GM12878 (cell line): ENCODE measurements around the gene PRR18. TPM values are rescaled to one million over a fixed set of nuclear protein-coding genes. Genes with fewer than 3 reads are reported as not detected.

Experiments
- ATAC-seq: fragments of 200-7000 bp; cut with Tn5 transposase; 3 replicates; pipeline ENCODE4 v1.9.1; 2020; ENCODE audit warnings: mild to moderate bottlenecking, moderate library complexity
- BruUV-seq: library from RNA; stranded (reverse); fragments of 400-500 nt; replicated peaks from 2 replicates; lab custom pipeline; 2021; lab: Mats Ljungman, UMichigan
- CTCF ChIA-PET: fragments of 300-600 bp; sonication (Branson Sonifier 250); formaldehyde crosslinking; extraction: SDS; loops from one replicate; lab custom pipeline; 2021; ENCODE audit warnings: inconsistent platforms; lab: Yijun Ruan, JAX
- POLR2A ChIA-PET: fragments of 350-600 bp; formaldehyde crosslinking; extraction: SDS; loops from one replicate; lab custom pipeline; 2021; ENCODE audit warnings: inconsistent platforms; lab: Charles Lee
- RAD21 ChIA-PET: fragments of 300-600 bp; sonication (Branson Sonifier 250); formaldehyde crosslinking; loops from one replicate; lab custom pipeline; 2023; ENCODE audit warnings: antibody characterized with exemption; ENCODE audit not compliant: unreplicated experiment; lab: Charles Lee
- SMC1A ChIA-PET: fragments of 300-600 bp; sonication (Branson Sonifier 250); formaldehyde crosslinking; loops from one replicate; lab custom pipeline; 2023; ENCODE audit not compliant: unreplicated experiment, uncharacterized antibody; lab: Charles Lee
- DNase-seq: peaks from one replicate; pipeline ENCODE4 v3.0.0-alpha.2; 2011; ENCODE audit warnings: low read depth, low spot score
- FAIRE-seq: peaks from 3 replicates; lab custom pipeline; 2011; peaks lifted over from hg19 to GRCh38; lab: Jason Lieb, UNC
- H2AFZ ChIP-seq: 2 replicates; pipeline ENCODE4 v1.6.0; 2011; ENCODE audit warnings: low read depth, low read length, control low read depth; ENCODE audit not compliant: control insufficient read depth
- H3K27ac ChIP-seq: 2 replicates; pipeline ENCODE4 v1.5.1; 2011; ENCODE audit warnings: control low read depth; ENCODE audit not compliant: control insufficient read depth, insufficient read depth
- H3K27me3 ChIP-seq, 2 experiments: replicated peaks in 1 of 2; 2 replicates each; pipeline versions ENCODE4 v1.6.0 to v1.6.1; 2011; ENCODE audit warnings: low read length in 1 of 2; ENCODE audit not compliant: control insufficient read depth in 2 of 2, insufficient read depth in 2 of 2
- H3K36me3 ChIP-seq, 2 experiments: 2 replicates each; pipeline ENCODE4 v1.5.1; 2011; ENCODE audit warnings: low read length in 1 of 2; ENCODE audit not compliant: control insufficient read depth in 2 of 2, insufficient read depth in 2 of 2
- H3K4me1 ChIP-seq: 2 replicates; pipeline ENCODE4 v1.6.1; 2011; ENCODE audit warnings: mild to moderate bottlenecking, low read length, moderate library complexity, mixed read lengths; ENCODE audit not compliant: control insufficient read depth, insufficient read depth
- H3K4me2 ChIP-seq: 2 replicates; pipeline ENCODE4 v1.6.0; 2011; ENCODE audit warnings: control low read depth; ENCODE audit not compliant: control insufficient read depth, insufficient read depth
- H3K4me3 ChIP-seq: fragments of 200-600 bp; sonication (generic); 2 replicates; pipeline ENCODE4 v1.5.1; 2016
- H3K79me2 ChIP-seq: 2 replicates; pipeline ENCODE4 v1.6.0; 2011; ENCODE audit warnings: low read length; ENCODE audit not compliant: control insufficient read depth, insufficient read depth
- H3K9ac ChIP-seq: 2 replicates; pipeline ENCODE4 v1.8.0; 2011; ENCODE audit warnings: low read length, control low read depth, mixed read lengths; ENCODE audit not compliant: control insufficient read depth, insufficient read depth
- H3K9me3 ChIP-seq: replicated peaks from 3 replicates; pipeline ENCODE4 v1.5.1; 2011; ENCODE audit warnings: mild to moderate bottlenecking, low read length; ENCODE audit not compliant: control insufficient read depth, insufficient read depth
- H4K20me1 ChIP-seq: 2 replicates; pipeline ENCODE4 v1.6.0; 2011; ENCODE audit not compliant: control insufficient read depth, insufficient read depth
- IKZF1 ChIP-seq: fragments of 450-650 bp; conservative IDR thresholded peaks from 2 replicates; pipeline ENCODE4 v1.6.1; 2017; ENCODE audit warnings: antibody characterized with exemption, mild to moderate bottlenecking
- MYC ChIP-seq: IDR thresholded peaks from 2 replicates; pipeline ENCODE4 v1.6.1; 2011; ENCODE audit warnings: mild to moderate bottlenecking, low read length, moderate library complexity, inconsistent platforms; ENCODE audit not compliant: insufficient read depth, insufficient replicate concordance, insufficient read length, severe bottlenecking
- PAX8 ChIP-seq: fragments of 450-650 bp; IDR thresholded peaks from 2 replicates; pipeline ENCODE4 v1.6.1; 2017; ENCODE audit warnings: mild to moderate bottlenecking, moderate library complexity
- POU2F2 ChIP-seq: IDR thresholded peaks from 3 replicates; pipeline ENCODE4 v1.6.1; 2011; ENCODE audit warnings: low read depth, mild to moderate bottlenecking, low read length, borderline replicate concordance
- RUNX3 ChIP-seq: IDR thresholded peaks from 2 replicates; pipeline ENCODE4 v1.6.1; 2012; ENCODE audit warnings: low read length, inconsistent platforms
- SREBF2 ChIP-seq: IDR thresholded peaks from 2 replicates; pipeline ENCODE4 v1.6.1; 2012; ENCODE audit warnings: mild to moderate bottlenecking, low read length
- SRF ChIP-seq, 2 experiments: IDR thresholded peaks; 2 replicates each; pipeline ENCODE4 v1.6.1; 2011; ENCODE audit warnings: low read depth in 2 of 2, low read length in 2 of 2, mild to moderate bottlenecking in 1 of 2, moderate library complexity in 1 of 2
- ZNF384 ChIP-seq: IDR thresholded peaks from 2 replicates; pipeline ENCODE4 v1.6.1; 2012; ENCODE audit warnings: low read depth, mild to moderate bottlenecking, low read length, improper control_type of control experiment, borderline replicate concordance
- WGBS: methylation state at CpG from one replicate; pipeline ENCODE4 v1.1.6; 2016; ENCODE audit warnings: low lambda C conversion rate; ENCODE audit not compliant: insufficient replicate concordance, insufficient coverage; ENCODE audit errors: missing lambda C conversion rate; 5-methylcytosine and 5-hydroxymethylcytosine counted together
- in situ Hi-C: fragments of 300-500 bp; cut with MboI; formaldehyde crosslinking; loops from 9 replicates; pipeline ENCODE4 v1.14.3; 2018; ENCODE audit warnings: mixed read lengths
- intact Hi-C: fragments of 100-400 bp; cut with micrococcal nuclease; formaldehyde crosslinking; loops from one replicate; pipeline ENCODE4 v1.14.2; 2022; ENCODE audit not compliant: unreplicated experiment
- polyA plus RNA-seq, 11 experiments: library from polyadenylated mRNA; depleted of rRNA in 4 of 11; unstranded in 6 of 11; stranded (reverse) in 5 of 11; fragments of >200 nt; fragmentation: Nextera tagmentation in 4 of 11; fragmentation: Illumina TruSeq in 1 of 11; extraction: Ambion mirVana in 4 of 11; extraction: Trizol in 1 of 11; gene quantifications; 1 replicate in 1 of 11; 2 replicates in 10 of 11; pipeline versions ENCODE4 v1.2.1 to v1.2.3, GENCODE V29; 2011 to 2016; ENCODE audit warnings: inconsistent platforms in 2 of 11, missing spikeins in 2 of 11, low read depth in 1 of 11
- total RNA-seq, 4 experiments: library from RNA; depleted of rRNA in 3 of 4; stranded (reverse); fragments of >200 nt in 3 of 4; fragmentation: Illumina TruSeq in 1 of 4; extraction: Trizol in 1 of 4; gene quantifications; 2 replicates each; pipeline versions ENCODE4 v1.2.1 to v1.2.3, GENCODE V29; 2013 to 2021
- TF ChIP-seq, protein P1 (sequence below): IDR thresholded peaks from 2 replicates; pipeline ENCODE4 v1.6.1; 2012; ENCODE audit warnings: low read depth, low read length, improper control_type of control experiment
- TF ChIP-seq, protein P2 (sequence below): fragments of 450-650 bp; formaldehyde crosslinking; IDR thresholded peaks from 2 replicates; pipeline ENCODE4 v1.5.0; 2022; ENCODE audit warnings: mild to moderate bottlenecking, missing genetic modification characterization
- TF ChIP-seq, protein P3 (sequence below): IDR thresholded peaks from 2 replicates; pipeline ENCODE4 v1.6.1; 2011; ENCODE audit warnings: low read depth, mild to moderate bottlenecking, low read length, moderate library complexity, borderline replicate concordance; ENCODE audit errors: extremely low read depth
- TF ChIP-seq, protein P4 (sequence below): fragments of 150-350 bp; IDR thresholded peaks from 2 replicates; pipeline ENCODE4 v1.6.1; 2016; ENCODE audit warnings: low read depth, low read length
- TF ChIP-seq, protein P5 (sequence below): IDR thresholded peaks from 2 replicates; pipeline ENCODE4 v1.6.1; 2011; ENCODE audit warnings: low read depth, low read length, improper control_type of control experiment, borderline replicate concordance

The PRR18 gene
- total and polyA plus RNA-seq, 10 of the 15 experiments (the other 5 are each of a cell fraction or from before 2014, with no cell fraction given): 0.13 to 8.2 (median 1.6) TPM

DNA sequence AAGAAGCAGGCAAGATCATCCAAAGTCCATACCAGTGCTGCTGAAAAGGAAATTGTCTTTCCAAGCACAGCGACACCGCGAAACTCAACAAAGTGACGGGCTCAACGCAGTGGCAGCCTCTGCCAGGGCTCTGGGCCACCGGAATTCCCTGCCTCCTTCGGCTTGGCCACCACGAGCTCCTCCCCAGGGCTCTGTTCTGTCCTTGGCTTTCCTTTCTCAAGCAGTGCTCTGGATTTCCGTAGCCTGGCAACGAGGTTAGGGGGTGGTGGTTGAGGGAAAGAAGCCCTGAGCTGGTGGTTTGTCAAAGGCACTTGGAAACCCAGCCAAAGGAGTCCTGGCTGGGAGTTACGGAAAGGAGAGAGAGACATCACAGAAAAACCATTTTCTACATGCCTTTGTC is 31.2 kb downstream of the PRR18 start:
- ChIA-PET POLR2A (interaction anchor here (0.7 to 1.6 kb wide), 3 partner anchors 31 to 64 kb away, joined by 3 to 9 read pairs (median 3); partner anchors contain the start of gene PRR18), CTCF (interaction anchor here (1.0 to 5.1 kb wide), 17 partner anchors 9 to 123 kb away, joined by 3 to 105 read pairs (median 6); partner anchors contain the start of gene PRR18), RAD21 (interaction anchor here (0.5 to 4.4 kb wide), 9 partner anchors 9 to 123 kb away, joined by 3 to 60 read pairs (median 4); partner anchors contain the start of gene PRR18), SMC1A (interaction anchor here (1.1 to 4.6 kb wide), 11 partner anchors 8 to 129 kb away, joined by 3 to 56 read pairs (median 11); partner anchors contain the start of gene PRR18)
- Histone ChIP-seq H3K9me3 (no peaks in the 10 kb centered on the region; the same call in 2 of the 3 replicates), H2AFZ (no peak overlapping the region; the same call in 1 of the 2 replicates), H3K4me2 (no peak overlapping the region), H3K4me3 (no peak overlapping the region), H3K27ac (peak overlapping the region; percentile 62), H3K36me3 (no peaks in the 10 kb centered on the region), H3K79me2 (no peaks in the 10 kb centered on the region), H3K9ac (no peak overlapping the region), H4K20me1 (no peaks in the 10 kb centered on the region), H3K4me1 (peaks cover 38% of the 10 kb centered on the region), H3K27me3 (no peaks in the 10 kb centered on the region)
- BruUV-seq: no TSS peak
- 89% methylated on average over 11 of the region's 11 CpGs for WGBS
- ATAC-seq (no peak), DNase-seq (no peak), FAIRE-seq (no peak)
- intact Hi-C loops: loop anchor here (10.0 kb wide), 1 partner anchor 392 kb away; no protein-coding TSS in a partner anchor
- in situ Hi-C loops: loop anchor here (5.0 kb wide), 2 partner anchors 35 to 110 kb away; no protein-coding TSS in a partner anchor
- TF ChIP-seq, protein P1, sequence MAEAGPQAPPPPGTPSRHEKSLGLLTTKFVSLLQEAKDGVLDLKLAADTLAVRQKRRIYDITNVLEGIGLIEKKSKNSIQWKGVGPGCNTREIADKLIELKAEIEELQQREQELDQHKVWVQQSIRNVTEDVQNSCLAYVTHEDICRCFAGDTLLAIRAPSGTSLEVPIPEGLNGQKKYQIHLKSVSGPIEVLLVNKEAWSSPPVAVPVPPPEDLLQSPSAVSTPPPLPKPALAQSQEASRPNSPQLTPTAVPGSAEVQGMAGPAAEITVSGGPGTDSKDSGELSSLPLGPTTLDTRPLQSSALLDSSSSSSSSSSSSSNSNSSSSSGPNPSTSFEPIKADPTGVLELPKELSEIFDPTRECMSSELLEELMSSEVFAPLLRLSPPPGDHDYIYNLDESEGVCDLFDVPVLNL: no peak
- TF ChIP-seq RUNX3 (no peak), MYC (no peak), SRF (IDR thresholded peaks at IDR 0.05; ENCODE audit: low read depth in 2 of 2, low read length in 2 of 2) (no peak), PAX8 (no peak), ZNF384 (no peak), IKZF1 (no peak), POU2F2 (no peak), SREBF2 (no peak)
- TF ChIP-seq, protein P2, sequence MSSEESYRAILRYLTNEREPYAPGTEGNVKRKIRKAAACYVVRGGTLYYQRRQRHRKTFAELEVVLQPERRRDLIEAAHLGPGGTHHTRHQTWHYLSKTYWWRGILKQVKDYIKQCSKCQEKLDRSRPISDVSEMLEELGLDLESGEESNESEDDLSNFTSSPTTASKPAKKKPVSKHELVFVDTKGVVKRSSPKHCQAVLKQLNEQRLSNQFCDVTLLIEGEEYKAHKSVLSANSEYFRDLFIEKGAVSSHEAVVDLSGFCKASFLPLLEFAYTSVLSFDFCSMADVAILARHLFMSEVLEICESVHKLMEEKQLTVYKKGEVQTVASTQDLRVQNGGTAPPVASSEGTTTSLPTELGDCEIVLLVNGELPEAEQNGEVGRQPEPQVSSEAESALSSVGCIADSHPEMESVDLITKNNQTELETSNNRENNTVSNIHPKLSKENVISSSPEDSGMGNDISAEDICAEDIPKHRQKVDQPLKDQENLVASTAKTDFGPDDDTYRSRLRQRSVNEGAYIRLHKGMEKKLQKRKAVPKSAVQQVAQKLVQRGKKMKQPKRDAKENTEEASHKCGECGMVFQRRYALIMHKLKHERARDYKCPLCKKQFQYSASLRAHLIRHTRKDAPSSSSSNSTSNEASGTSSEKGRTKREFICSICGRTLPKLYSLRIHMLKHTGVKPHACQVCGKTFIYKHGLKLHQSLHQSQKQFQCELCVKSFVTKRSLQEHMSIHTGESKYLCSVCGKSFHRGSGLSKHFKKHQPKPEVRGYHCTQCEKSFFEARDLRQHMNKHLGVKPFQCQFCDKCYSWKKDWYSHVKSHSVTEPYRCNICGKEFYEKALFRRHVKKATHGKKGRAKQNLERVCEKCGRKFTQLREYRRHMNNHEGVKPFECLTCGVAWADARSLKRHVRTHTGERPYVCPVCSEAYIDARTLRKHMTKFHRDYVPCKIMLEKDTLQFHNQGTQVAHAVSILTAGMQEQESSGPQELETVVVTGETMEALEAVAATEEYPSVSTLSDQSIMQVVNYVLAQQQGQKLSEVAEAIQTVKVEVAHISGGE (CRISPR knock-in tag): no peak
- TF ChIP-seq, protein P3, sequence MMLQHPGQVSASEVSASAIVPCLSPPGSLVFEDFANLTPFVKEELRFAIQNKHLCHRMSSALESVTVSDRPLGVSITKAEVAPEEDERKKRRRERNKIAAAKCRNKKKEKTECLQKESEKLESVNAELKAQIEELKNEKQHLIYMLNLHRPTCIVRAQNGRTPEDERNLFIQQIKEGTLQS: no peak
- TF ChIP-seq, protein P4, sequence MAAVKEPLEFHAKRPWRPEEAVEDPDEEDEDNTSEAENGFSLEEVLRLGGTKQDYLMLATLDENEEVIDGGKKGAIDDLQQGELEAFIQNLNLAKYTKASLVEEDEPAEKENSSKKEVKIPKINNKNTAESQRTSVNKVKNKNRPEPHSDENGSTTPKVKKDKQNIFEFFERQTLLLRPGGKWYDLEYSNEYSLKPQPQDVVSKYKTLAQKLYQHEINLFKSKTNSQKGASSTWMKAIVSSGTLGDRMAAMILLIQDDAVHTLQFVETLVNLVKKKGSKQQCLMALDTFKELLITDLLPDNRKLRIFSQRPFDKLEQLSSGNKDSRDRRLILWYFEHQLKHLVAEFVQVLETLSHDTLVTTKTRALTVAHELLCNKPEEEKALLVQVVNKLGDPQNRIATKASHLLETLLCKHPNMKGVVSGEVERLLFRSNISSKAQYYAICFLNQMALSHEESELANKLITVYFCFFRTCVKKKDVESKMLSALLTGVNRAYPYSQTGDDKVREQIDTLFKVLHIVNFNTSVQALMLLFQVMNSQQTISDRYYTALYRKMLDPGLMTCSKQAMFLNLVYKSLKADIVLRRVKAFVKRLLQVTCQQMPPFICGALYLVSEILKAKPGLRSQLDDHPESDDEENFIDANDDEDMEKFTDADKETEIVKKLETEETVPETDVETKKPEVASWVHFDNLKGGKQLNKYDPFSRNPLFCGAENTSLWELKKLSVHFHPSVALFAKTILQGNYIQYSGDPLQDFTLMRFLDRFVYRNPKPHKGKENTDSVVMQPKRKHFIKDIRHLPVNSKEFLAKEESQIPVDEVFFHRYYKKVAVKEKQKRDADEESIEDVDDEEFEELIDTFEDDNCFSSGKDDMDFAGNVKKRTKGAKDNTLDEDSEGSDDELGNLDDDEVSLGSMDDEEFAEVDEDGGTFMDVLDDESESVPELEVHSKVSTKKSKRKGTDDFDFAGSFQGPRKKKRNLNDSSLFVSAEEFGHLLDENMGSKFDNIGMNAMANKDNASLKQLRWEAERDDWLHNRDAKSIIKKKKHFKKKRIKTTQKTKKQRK: no peak
- TF ChIP-seq, protein P5, sequence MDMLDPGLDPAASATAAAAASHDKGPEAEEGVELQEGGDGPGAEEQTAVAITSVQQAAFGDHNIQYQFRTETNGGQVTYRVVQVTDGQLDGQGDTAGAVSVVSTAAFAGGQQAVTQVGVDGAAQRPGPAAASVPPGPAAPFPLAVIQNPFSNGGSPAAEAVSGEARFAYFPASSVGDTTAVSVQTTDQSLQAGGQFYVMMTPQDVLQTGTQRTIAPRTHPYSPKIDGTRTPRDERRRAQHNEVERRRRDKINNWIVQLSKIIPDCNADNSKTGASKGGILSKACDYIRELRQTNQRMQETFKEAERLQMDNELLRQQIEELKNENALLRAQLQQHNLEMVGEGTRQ: no peak
